Pulmonary artery endothelial cell (primary cell): Measurements from ENCODE around the gene CDKN2B. TPM values are rescaled to one million over a fixed set of nuclear protein-coding genes. Genes with fewer than 3 reads are reported as not detected.

Experiments used
- DNase-seq: peaks from one replicate; pipeline ENCODE4 v3.0.0-alpha.2; 2011; ENCODE audit warnings: low read depth, low spot score
- total RNA-seq: library from RNA; depleted of rRNA; stranded (reverse); fragments of >200 nt; gene quantifications from 2 replicates; pipeline ENCODE4 v1.2.3, GENCODE V29; 2014

CDKN2B gene
- total RNA-seq, 1 donor from 2014 or later: 3.5 TPM

- no peak for DNase-seq
Observed at GRCh38 chr9:22035591-22036011, 26.5 kb upstream of the CDKN2B start.

GRCh38 chr9:22033012-22033630 is 24.0 kb upstream of the CDKN2B start:
- DNase-seq: no peak

- no peak for DNase-seq
Observed at GRCh38 chr9:22031655-22032411, 22.7 kb upstream of the CDKN2B start.

GRCh38 chr9:22030101-22030598 is 21.0 kb upstream of the CDKN2B start:
- DNase-seq: no peak

- no peak for DNase-seq
Observed at GRCh38 chr9:22029231-22029630, 20.1 kb upstream of the CDKN2B start.

GRCh38 chr9:22028394-22028793 is 19.3 kb upstream of the CDKN2B start:
- no peak for DNase-seq

- DNase-seq: no peak
Observed at GRCh38 chr9:22026696-22027095, 17.6 kb upstream of the CDKN2B start.

GRCh38 chr9:22022396-22022795 is 13.3 kb upstream of the CDKN2B start:
- DNase-seq: no peak

GRCh38 chr9:22010866-22011625 is 1.9 kb upstream of the CDKN2B start:
- DNase-seq: no peak

GRCh38 chr9:22009506-22009867 is 382 bp upstream of the CDKN2B start:
- DNase-seq: no peak

- DNase-seq: no peak
Observed at GRCh38 chr9:22008384-22008716, 755 bp downstream of the CDKN2B start.

GRCh38 chr9:22005702-22006606 is 3.2 kb downstream of the CDKN2B start:
- no peak for DNase-seq

- DNase-seq: no peak
Observed at GRCh38 chr9:22005021-22005701, 3.9 kb downstream of the CDKN2B start.

- no peak for DNase-seq
Observed at GRCh38 chr9:22002038-22002437, 7.1 kb downstream of the CDKN2B start.

- no peak for DNase-seq
Observed at GRCh38 chr9:21998026-21998425, 11.1 kb downstream of the CDKN2B start.

- no peak for DNase-seq
Observed at GRCh38 chr9:21997480-21997879, 11.6 kb downstream of the CDKN2B start.

- no peak for DNase-seq
Observed at GRCh38 chr9:21996858-21997257, 12.2 kb downstream of the CDKN2B start.

GRCh38 chr9:21996438-21996837 is 12.7 kb downstream of the CDKN2B start:
- no peak for DNase-seq

GRCh38 chr9:21995666-21996398 is 13.3 kb downstream of the CDKN2B start:
- no peak for DNase-seq
